SU-DHL-6 (cell line): ENCODE measurements around the gene TMEM260.

Experiments used
- H2AFZ ChIP-seq: fragments of 200-600 bp; sonication (generic); 2 replicates; pipeline ENCODE4 v1.6.1; 2014; ENCODE audit warnings: low read depth, mild to moderate bottlenecking, moderate library complexity, mixed read lengths, antibody characterized with exemption, low read length; ENCODE audit not compliant: severe bottlenecking
- H3F3A ChIP-seq: fragments of 200-600 bp; shearing (Covaris generic); 2 replicates; pipeline ENCODE4 v1.6.0; 2016; ENCODE audit warnings: antibody characterized with exemption, mild to moderate bottlenecking; ENCODE audit not compliant: insufficient read depth
- H3K27ac ChIP-seq: fragments of 200-600 bp; sonication (generic); 2 replicates; pipeline ENCODE4 v1.5.1; 2016; ENCODE audit warnings: low read depth, mild to moderate bottlenecking, low read length, moderate library complexity, mixed read lengths
- H3K27me3 ChIP-seq: fragments of 200-600 bp; sonication (generic), shearing (Covaris generic); 2 replicates; pipeline ENCODE4 v1.6.0; 2014; ENCODE audit warnings: mild to moderate bottlenecking, low read length
- H3K36me3 ChIP-seq: fragments of 200-600 bp; sonication (generic); 2 replicates; pipeline ENCODE4 v1.6.1; 2014; ENCODE audit warnings: mild to moderate bottlenecking, low read length, mixed read lengths
- H3K4me2 ChIP-seq: fragments of 300-600, 200-600 bp; shearing (Covaris generic), sonication (generic); 2 replicates; pipeline ENCODE4 v1.6.0; 2014; ENCODE audit warnings: low read length, low read depth, mild to moderate bottlenecking; ENCODE audit not compliant: poor library complexity, severe bottlenecking
- H3K4me3 ChIP-seq: fragments of 200-600 bp; sonication (generic); 2 replicates; pipeline ENCODE4 v1.5.1; 2014; ENCODE audit warnings: antibody characterized with exemption, low read length, mild to moderate bottlenecking, mixed read lengths; ENCODE audit not compliant: insufficient read depth, poor library complexity, severe bottlenecking
- H3K79me2 ChIP-seq: fragments of 200-600 bp; sonication (generic); 2 replicates; pipeline ENCODE4 v1.6.1; 2014; ENCODE audit warnings: mild to moderate bottlenecking, low read length, moderate library complexity; ENCODE audit not compliant: insufficient read depth
- H3K9ac ChIP-seq: fragments of 200-600 bp; sonication (generic); 2 replicates; pipeline ENCODE4 v1.7.0; 2014; ENCODE audit warnings: mild to moderate bottlenecking, low read length
- H3K9me2 ChIP-seq: fragments of 200-600 bp; sonication (generic); replicated peaks from 2 replicates; pipeline ENCODE4 v1.6.1; 2014; ENCODE audit warnings: low read length; ENCODE audit not compliant: insufficient read depth
- H3K9me3 ChIP-seq: fragments of 200-600 bp; sonication (generic); 2 replicates; pipeline ENCODE4 v1.6.1; 2014; ENCODE audit warnings: low read length, mixed read lengths; ENCODE audit not compliant: insufficient read depth
- H4K20me1 ChIP-seq: fragments of 200-600 bp; sonication (generic); 2 replicates; pipeline ENCODE4 v1.6.1; 2014; ENCODE audit warnings: low read depth, mild to moderate bottlenecking, antibody characterized with exemption, low read length, moderate library complexity, mixed read lengths
- CTCF ChIP-seq: fragments of 200-600 bp; sonication (generic); IDR thresholded peaks from one replicate; pipeline ENCODE4 v1.5.1; 2017; ENCODE audit warnings: antibody characterized with exemption, mild to moderate bottlenecking, low read length, moderate library complexity; ENCODE audit not compliant: insufficient read depth, poor library complexity, severe bottlenecking
- EZH2phosphoT487 ChIP-seq: fragments of 200-600 bp; sonication (generic), shearing (Covaris generic); conservative IDR thresholded peaks from 2 replicates; pipeline ENCODE4 v1.6.1; 2018; ENCODE audit warnings: mild to moderate bottlenecking, antibody characterized with exemption, low read length, moderate library complexity, mixed read lengths

TMEM260 gene

GRCh38 chr14:56581041-56581727 lies 1.6 kb downstream of the TMEM260 start:
- 0 out of 2 replicates have a peak, but pooled peaks cover 9% of the 10 kb centered on the region for H4K20me1 ChIP-seq
- peak overlapping the region; percentile 79 for H3K4me3 ChIP-seq
- peak overlapping the region; percentile 77 for H3K9ac ChIP-seq
- H3K4me2 ChIP-seq = peak overlapping the region; percentile 85
- no peaks in the 10 kb centered on the region for H3K9me2 ChIP-seq
- H2AFZ ChIP-seq = no peak overlapping the region
- no peaks in the 10 kb centered on the region; the same call in 1 of the 2 replicates for H3F3A ChIP-seq
- no peaks in the 10 kb centered on the region for H3K9me3 ChIP-seq
- peaks cover 50% of the 10 kb centered on the region for H3K79me2 ChIP-seq
- no peak overlapping the region for H3K27ac ChIP-seq
- H3K27me3 ChIP-seq = no peaks in the 10 kb centered on the region
- H3K36me3 ChIP-seq = peaks cover 4% of the 10 kb centered on the region; the same call in 1 of the 2 replicates
- TF ChIP-seq EZH2phosphoT487 (no peak), CTCF (no peak)

- Histone ChIP-seq H3K9me2 (no peaks in the 10 kb centered on the region), H3K4me3 (no peak overlapping the region), H3K79me2 (peaks cover 41% of the 10 kb centered on the region), H3K4me2 (no peak overlapping the region), H3K36me3 (peaks cover 17% of the 10 kb centered on the region), H3K27me3 (no peaks in the 10 kb centered on the region), H4K20me1 (0 out of 2 replicates have a peak, but pooled peaks cover 6% of the 10 kb centered on the region), H3F3A (no peaks in the 10 kb centered on the region; the same call in 1 of the 2 replicates), H3K9me3 (no peaks in the 10 kb centered on the region), H2AFZ (no peak overlapping the region), H3K27ac (no peak overlapping the region), H3K9ac (no peak overlapping the region)
- no peak for TF ChIP-seq CTCF
- no peak for TF ChIP-seq EZH2phosphoT487
Measured at GRCh38 chr14:56585461-56586084, 6.0 kb downstream of the TMEM260 start.

DNA sequence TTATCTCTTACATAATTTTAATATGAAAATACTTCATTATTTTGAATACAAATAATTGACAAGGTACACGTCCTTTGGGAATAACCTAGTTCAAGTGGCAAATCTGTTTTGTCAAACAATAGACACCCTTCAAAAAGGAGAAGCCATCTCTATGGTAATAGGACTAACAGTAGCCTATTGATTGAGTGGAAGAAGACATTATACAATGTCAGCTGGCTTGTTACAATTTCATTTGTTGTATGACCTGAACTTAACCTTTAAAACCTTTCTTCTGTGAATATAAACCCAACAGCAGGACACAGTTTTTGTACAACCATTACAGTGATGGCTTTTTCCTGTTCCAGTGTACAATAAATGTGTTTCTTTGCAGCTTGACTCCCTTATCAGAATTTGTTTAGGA lies 8.1 kb downstream of the TMEM260 start:
- Histone ChIP-seq H3K36me3 (peaks cover 17% of the 10 kb centered on the region), H3K9ac (no peak overlapping the region), H3K9me3 (no peaks in the 10 kb centered on the region), H3K4me3 (no peak overlapping the region), H3K4me2 (no peak overlapping the region), H3K27me3 (no peaks in the 10 kb centered on the region), H4K20me1 (0 out of 2 replicates have a peak, but pooled peaks cover 4% of the 10 kb centered on the region), H3K9me2 (no peaks in the 10 kb centered on the region), H3F3A (0 out of 2 replicates have a peak, but pooled peaks cover 3% of the 10 kb centered on the region), H3K79me2 (peaks cover 20% of the 10 kb centered on the region), H2AFZ (no peak overlapping the region), H3K27ac (no peak overlapping the region)
- TF ChIP-seq CTCF (no peak), EZH2phosphoT487 (no peak)
